GM11168 (cell line): ENCODE results near the gene TACSTD2.
"Not testable (repeated sequence)": the region's sequence is repeated elsewhere in the genome, so short reads cannot be mapped to it uniquely, and the experiment has no call there.

Source experiments
- in situ Hi-C: fragments of 300-500 bp; cut with MboI; formaldehyde crosslinking; loops from one replicate; pipeline ENCODE4 v1.12.0; 2022; ENCODE audit warnings: low sequenced_read_pairs; ENCODE audit not compliant: unreplicated experiment

TACSTD2 gene

GRCh38 chr1:58576727-58577653 lies at the start of gene TACSTD2:
TSS of gene TACSTD2 (minus strand) at chr1:58577252. CDS start at chr1:58577156, 96 bp downstream.
- in situ Hi-C loops: no loop called here

- in situ Hi-C loops: no loop called here
These were observed 49.2 kb upstream of the TACSTD2 start for GRCh38 chr1:58626293-58626692.

- in situ Hi-C loops: not testable (repeated sequence)
These were observed 46.2 kb upstream of the TACSTD2 start for GRCh38 chr1:58623259-58623658.

GRCh38 chr1:58622571-58622970 lies 45.5 kb upstream of the TACSTD2 start:
- in situ Hi-C loops: no loop called here

- in situ Hi-C loops: no loop called here
These were observed 44.3 kb upstream of the TACSTD2 start for GRCh38 chr1:58621391-58621790.

DNA sequence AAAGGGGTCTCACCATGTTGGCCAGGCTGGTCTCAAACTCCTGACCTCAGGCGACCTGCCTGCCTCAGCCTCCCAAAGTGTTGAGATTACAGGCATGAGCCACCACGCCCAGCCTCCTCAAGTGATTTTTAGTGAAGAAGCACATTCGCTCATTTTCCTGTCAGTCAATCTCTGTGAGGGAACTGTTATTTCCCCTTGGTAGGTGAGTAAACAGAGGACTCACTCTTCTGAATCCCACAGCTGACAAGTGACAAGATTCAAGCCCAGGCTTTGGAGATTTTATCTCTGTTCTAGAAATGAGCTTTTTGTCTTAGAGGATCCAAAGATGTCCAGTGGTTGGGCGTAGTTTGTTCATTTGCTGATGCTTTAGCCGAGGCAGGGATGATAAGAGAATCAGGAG lies 43.9 kb upstream of the TACSTD2 start:
- in situ Hi-C loops: no loop called here

GRCh38 chr1:58620259-58620658 lies 43.2 kb upstream of the TACSTD2 start:
- in situ Hi-C loops: no loop called here

DNA sequence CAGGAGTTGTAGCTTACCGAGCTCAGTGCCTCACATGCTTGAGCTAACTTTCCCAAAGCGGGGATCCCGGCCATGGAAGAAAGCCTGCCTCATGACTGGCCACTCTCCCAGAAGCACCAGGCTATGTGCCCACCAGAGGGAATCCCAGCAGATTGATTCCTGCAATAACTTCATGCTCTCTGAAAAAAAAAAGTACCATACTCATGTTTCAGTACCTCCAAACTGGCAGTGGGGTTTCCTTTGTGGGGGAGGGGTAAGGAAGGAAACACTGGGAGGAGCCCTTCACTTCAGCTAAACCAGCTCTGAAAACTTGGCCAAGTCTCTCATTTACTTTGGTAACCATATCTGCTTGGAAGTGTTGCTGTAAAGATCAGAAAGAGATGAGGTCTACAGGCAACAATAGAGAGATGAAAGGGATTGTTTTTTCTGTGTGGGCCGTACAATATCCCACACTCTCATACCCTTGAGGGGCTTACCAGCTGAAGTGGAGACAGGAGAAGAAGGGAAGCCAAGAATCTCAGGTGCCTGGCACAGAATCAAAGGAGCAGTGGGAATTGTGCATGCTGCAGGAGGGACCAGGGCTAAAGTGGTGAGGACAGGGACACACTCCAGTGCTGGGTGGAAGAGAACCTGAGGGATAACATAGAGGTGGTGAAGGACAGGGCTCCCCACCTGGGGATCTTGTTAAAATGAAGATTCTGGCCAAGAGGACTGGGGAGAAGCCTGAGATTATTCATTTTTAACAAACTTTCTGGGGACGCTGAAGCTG lies 42.4 kb upstream of the TACSTD2 start:
- in situ Hi-C loops: no loop called here

GRCh38 chr1:58618303-58618702 lies 41.3 kb upstream of the TACSTD2 start:
- in situ Hi-C loops: no loop called here

- in situ Hi-C loops: no loop called here
These were observed 34.9 kb upstream of the TACSTD2 start for GRCh38 chr1:58611861-58612385.

DNA sequence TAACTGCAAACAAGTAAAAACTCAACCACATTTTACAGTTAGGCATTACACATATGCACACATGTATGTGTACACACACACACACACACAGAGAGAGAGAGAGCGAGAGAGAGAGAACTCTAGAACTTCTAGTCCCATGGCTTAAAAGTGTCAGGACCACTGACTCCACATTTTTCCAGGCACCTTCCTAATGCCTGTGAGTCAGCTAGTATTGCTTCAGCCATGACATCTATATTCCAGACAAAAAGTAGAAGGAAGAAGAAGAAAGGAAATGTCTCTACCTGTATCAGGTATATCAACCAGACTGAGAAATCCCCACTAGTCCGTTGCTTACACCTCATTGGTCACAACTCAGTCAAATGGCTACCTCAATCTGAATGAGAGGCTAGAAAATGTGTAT lies 31.9 kb upstream of the TACSTD2 start:
- in situ Hi-C loops: no loop called here

GRCh38 chr1:58608297-58608696 lies 31.2 kb upstream of the TACSTD2 start:
- in situ Hi-C loops: no loop called here

DNA sequence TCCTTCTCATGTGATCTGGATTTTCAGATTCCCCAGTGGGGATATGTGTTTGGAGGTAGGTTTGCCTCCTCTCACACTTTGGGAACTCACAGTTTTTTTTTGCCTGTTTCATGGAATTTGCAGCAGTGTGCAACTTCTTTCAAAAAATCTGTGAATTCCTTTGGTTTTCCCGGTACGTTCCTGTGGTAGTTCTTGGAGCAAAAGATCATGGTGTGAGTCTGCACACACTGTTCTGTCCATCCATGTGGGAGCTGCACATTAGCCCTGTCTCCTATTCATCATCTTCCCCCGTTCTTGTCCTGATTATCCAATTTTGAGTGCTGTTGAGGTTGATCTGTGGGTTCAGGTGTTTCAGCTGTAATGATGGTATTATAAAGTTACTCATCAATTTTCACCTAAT lies 30.3 kb upstream of the TACSTD2 start:
- in situ Hi-C loops: no loop called here

DNA sequence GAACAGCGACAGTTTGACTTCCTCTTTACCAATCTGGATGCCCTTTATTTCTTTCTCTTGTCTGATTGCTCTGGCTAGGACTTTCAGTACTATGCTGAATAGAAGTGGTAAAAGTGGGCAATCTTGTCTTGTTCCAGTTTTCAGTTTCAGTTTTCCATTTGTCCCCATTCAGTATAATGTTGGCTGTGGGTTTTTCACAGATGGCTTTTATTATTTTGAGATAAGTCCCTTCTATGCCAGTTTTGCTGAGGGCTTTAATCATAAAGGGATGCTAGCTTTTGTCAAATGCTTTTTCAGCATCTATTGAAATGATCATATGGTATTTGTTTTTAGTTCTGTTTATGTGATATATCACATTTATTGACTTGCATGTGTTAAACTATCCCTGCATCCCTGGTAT lies 24.9 kb upstream of the TACSTD2 start:
- in situ Hi-C loops: not testable (repeated sequence)

GRCh38 chr1:58597996-58598395 lies 20.9 kb upstream of the TACSTD2 start:
- in situ Hi-C loops: no loop called here

DNA sequence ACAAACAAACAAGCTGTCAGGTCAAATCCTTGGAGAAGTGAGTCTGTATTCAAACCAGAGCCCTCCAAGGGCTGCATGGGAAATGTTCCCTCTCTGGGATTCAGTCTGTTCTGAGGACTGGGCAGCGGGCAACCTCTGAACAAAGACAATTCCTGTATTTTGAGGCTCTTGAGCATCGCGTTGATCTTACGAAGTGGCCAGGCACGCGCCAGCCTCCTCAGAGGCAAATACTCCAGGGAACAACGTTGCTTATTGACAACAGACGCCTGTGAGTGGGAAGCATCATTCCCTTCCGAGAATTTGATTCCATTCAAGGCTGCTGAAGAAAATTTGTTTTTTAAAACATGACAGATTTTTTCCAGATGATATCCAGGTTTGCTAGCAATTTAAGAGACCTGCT lies 20.0 kb upstream of the TACSTD2 start:
- in situ Hi-C loops: no loop called here

- in situ Hi-C loops: no loop called here
These were observed 19.6 kb upstream of the TACSTD2 start for GRCh38 chr1:58596631-58597052.

GRCh38 chr1:58594546-58594945 lies 17.5 kb upstream of the TACSTD2 start:
- in situ Hi-C loops: no loop called here

DNA sequence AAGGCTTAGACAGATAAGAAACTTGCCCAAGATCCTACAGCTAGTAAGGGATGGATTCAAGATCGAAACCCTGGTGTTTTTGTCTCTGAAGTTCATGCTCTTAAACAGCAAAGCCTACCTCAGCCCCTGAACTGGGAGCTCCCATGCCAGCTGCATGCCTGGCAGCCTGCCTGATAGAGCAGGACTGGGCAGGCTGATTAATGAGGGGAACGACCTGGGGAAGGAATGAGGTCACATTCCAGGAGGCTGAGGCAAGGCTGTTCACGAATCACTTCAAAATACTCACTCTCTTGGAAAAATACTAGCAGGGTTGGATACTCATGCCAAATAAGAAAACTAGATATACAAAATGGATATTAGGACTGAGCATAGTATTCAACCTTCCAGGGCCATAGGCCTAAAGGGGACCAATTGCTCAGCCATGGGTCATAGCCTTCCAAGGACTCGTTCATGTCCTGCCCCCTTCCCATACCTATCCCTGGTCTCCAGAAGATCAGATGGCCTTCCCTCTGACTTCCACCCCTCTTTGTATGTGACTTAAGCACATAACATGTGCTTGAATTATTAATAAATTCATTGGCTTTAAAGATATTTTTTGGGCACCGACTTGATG lies 15.6 kb upstream of the TACSTD2 start:
- in situ Hi-C loops: no loop called here

- in situ Hi-C loops: no loop called here
These were observed 14.8 kb upstream of the TACSTD2 start for GRCh38 chr1:58591806-58592205.

- in situ Hi-C loops: no loop called here
These were observed 13.0 kb upstream of the TACSTD2 start for GRCh38 chr1:58590019-58590418.
